ENCODE results near the gene PKN2. TPM values are rescaled to one million over a fixed set of nuclear protein-coding genes. Genes with fewer than 3 reads are reported as not detected.

The PKN2 gene
- total and polyA plus RNA-seq, 9 of the 15 experiments (the other 6 are each of a cell fraction or from before 2014, with no cell fraction given): 4.5 to 25.3 (median 19.2) TPM

GRCh38 chr1:88777604-88778149, 93.6 kb downstream of the PKN2 start (continued):
- no peak for TF ChIP-seq PBX2 (CRISPR knock-in tag; IDR thresholded peaks at IDR 0.05; ENCODE audit: low read depth)
- no peak for TF ChIP-seq PBX2 (tag; conservative IDR thresholded peaks at IDR 0.05; ENCODE audit: low read depth)
- TF ChIP-seq ARID1B (IDR thresholded peaks at IDR 0.05): peak; percentile 54
- no peak for TF ChIP-seq ZNF134 (CRISPR knock-in tag; conservative IDR thresholded peaks at IDR 0.05)
- TF ChIP-seq NFIX (CRISPR knock-in tag; IDR thresholded peaks at IDR 0.05; ENCODE audit: low read depth): no peak
- no peak for TF ChIP-seq NR1H2 (CRISPR knock-in tag; IDR thresholded peaks at IDR 0.05)
- TF ChIP-seq OTX1 (CRISPR knock-in tag; IDR thresholded peaks at IDR 0.05): no peak
- TF ChIP-seq TRIM28 (IDR thresholded peaks at IDR 0.05): no peak
- TF ChIP-seq, protein P1, sequence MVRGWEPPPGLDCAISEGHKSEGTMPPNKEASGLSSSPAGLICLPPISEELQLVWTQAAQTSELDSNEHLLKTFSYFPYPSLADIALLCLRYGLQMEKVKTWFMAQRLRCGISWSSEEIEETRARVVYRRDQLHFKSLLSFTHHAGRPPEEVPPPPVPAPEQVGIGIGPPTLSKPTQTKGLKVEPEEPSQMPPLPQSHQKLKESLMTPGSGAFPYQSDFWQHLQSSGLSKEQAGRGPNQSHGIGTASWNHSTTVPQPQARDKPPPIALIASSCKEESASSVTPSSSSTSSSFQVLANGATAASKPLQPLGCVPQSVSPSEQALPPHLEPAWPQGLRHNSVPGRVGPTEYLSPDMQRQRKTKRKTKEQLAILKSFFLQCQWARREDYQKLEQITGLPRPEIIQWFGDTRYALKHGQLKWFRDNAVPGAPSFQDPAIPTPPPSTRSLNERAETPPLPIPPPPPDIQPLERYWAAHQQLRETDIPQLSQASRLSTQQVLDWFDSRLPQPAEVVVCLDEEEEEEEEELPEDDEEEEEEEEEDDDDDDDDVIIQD (CRISPR knock-in tag; IDR thresholded peaks at IDR 0.05): no peak
- TF ChIP-seq DMBX1 (CRISPR knock-in tag; IDR thresholded peaks at IDR 0.05; ENCODE audit: borderline replicate concordance): no peak
- TF ChIP-seq STAT5A (IDR thresholded peaks at IDR 0.05; ENCODE audit: borderline replicate concordance, low read length): no peak
- no peak for TF ChIP-seq ZFP30 (CRISPR knock-in tag; IDR thresholded peaks at IDR 0.05; ENCODE audit: borderline replicate concordance)
- TF ChIP-seq, protein P2, sequence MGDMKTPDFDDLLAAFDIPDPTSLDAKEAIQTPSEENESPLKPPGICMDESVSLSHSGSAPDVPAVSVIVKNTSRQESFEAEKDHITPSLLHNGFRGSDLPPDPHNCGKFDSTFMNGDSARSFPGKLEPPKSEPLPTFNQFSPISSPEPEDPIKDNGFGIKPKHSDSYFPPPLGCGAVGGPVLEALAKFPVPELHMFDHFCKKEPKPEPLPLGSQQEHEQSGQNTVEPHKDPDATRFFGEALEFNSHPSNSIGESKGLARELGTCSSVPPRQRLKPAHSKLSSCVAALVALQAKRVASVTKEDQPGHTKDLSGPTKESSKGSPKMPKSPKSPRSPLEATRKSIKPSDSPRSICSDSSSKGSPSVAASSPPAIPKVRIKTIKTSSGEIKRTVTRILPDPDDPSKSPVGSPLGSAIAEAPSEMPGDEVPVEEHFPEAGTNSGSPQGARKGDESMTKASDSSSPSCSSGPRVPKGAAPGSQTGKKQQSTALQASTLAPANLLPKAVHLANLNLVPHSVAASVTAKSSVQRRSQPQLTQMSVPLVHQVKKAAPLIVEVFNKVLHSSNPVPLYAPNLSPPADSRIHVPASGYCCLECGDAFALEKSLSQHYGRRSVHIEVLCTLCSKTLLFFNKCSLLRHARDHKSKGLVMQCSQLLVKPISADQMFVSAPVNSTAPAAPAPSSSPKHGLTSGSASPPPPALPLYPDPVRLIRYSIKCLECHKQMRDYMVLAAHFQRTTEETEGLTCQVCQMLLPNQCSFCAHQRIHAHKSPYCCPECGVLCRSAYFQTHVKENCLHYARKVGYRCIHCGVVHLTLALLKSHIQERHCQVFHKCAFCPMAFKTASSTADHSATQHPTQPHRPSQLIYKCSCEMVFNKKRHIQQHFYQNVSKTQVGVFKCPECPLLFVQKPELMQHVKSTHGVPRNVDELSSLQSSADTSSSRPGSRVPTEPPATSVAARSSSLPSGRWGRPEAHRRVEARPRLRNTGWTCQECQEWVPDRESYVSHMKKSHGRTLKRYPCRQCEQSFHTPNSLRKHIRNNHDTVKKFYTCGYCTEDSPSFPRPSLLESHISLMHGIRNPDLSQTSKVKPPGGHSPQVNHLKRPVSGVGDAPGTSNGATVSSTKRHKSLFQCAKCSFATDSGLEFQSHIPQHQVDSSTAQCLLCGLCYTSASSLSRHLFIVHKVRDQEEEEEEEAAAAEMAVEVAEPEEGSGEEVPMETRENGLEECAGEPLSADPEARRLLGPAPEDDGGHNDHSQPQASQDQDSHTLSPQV (IDR thresholded peaks at IDR 0.05): no peak
- TF ChIP-seq ILF3 (IDR thresholded peaks at IDR 0.05; ENCODE audit: borderline replicate concordance): no peak
- 0 out of 2 replicates have a peak, but pooled peaks have one; percentile 24 for TF ChIP-seq TCF3 (CRISPR knock-in tag; IDR thresholded peaks at IDR 0.05)
- no peak for TF ChIP-seq CEBPZ (IDR thresholded peaks at IDR 0.05; ENCODE audit: borderline replicate concordance, low read depth, low read length)
- no peak for TF ChIP-seq ZC3H4 (CRISPR knock-in tag; IDR thresholded peaks at IDR 0.05; ENCODE audit: borderline replicate concordance)
- no peak for TF ChIP-seq GATAD2A (IDR thresholded peaks at IDR 0.05)

Measured in K562 (cell line).